Panc1 (cell line): Measurements from ENCODE around the gene LTBP3.

Source experiments
- POLR2AphosphoS5 ChIP-seq: IDR thresholded peaks from 2 replicates; pipeline ENCODE4 v1.6.1; 2012; ENCODE audit warnings: mild to moderate bottlenecking, low read depth, low read length, moderate library complexity
- SIN3A ChIP-seq: IDR thresholded peaks from 2 replicates; pipeline ENCODE4 v1.6.1; 2012; ENCODE audit warnings: low read depth, mild to moderate bottlenecking, low read length, moderate library complexity, borderline replicate concordance; ENCODE audit not compliant: insufficient read depth
- TCF7L2 ChIP-seq: IDR thresholded peaks from 2 replicates; pipeline ENCODE4 v1.6.1; 2011; ENCODE audit warnings: mild to moderate bottlenecking, low read depth, low read length, inconsistent platforms
- TF ChIP-seq, protein P1 (sequence below): fragments of 450-650 bp; IDR thresholded peaks from 2 replicates; pipeline ENCODE4 v1.5.1; 2017; ENCODE audit warnings: mild to moderate bottlenecking
- TF ChIP-seq, protein P2 (sequence below), 2 experiments: IDR thresholded peaks; 2 replicates each; pipeline ENCODE4 v1.6.1; 2011 to 2012; ENCODE audit warnings: low read depth in 2 of 2, control low read depth in 1 of 2, low read length in 1 of 2, mild to moderate bottlenecking in 1 of 2, moderate library complexity in 1 of 2; ENCODE audit not compliant: insufficient read depth in 1 of 2

DNA sequence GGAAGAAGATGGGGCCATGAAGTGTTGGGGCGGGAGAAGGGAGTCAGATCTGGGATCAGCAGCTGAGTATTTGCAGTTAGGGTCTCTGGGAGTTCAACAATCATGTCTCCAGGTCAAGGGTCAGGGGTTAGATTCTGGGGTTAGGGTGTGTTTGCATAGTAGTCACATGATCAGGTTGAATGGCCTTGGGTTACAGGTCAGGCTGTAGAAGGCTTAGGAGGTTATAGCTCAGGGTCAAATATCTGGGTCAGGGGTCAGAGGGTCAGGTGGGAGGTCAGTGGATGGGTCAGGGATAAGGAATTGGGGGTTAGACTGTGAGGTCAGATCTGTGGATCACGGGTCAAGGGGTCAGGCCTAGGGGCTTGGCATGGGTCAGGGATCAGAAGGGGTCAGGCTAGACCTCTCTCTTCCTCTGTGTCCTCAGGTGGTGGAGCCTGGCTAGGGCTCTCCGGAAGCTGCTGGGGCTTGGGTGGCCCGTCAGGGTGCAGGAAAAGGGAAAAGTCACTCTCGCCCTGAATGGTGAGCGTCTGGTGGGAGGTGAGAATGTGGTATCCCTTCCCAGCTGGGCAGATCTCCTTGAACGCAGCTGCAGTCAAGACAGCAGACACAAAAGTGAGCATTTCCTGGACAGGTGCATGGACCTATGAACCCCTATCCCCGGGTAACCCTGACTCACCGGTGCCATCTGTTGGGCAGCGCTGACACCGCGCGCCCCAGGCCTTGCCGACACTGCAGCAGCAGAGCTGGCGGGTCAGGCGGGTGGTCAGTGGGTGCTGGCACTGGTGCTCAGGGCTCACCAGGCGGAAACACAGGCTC lies 6.4 kb downstream of the LTBP3 start:
- TF ChIP-seq, protein P1, sequence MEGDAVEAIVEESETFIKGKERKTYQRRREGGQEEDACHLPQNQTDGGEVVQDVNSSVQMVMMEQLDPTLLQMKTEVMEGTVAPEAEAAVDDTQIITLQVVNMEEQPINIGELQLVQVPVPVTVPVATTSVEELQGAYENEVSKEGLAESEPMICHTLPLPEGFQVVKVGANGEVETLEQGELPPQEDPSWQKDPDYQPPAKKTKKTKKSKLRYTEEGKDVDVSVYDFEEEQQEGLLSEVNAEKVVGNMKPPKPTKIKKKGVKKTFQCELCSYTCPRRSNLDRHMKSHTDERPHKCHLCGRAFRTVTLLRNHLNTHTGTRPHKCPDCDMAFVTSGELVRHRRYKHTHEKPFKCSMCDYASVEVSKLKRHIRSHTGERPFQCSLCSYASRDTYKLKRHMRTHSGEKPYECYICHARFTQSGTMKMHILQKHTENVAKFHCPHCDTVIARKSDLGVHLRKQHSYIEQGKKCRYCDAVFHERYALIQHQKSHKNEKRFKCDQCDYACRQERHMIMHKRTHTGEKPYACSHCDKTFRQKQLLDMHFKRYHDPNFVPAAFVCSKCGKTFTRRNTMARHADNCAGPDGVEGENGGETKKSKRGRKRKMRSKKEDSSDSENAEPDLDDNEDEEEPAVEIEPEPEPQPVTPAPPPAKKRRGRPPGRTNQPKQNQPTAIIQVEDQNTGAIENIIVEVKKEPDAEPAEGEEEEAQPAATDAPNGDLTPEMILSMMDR, result peak; percentile 96; the same call in 1 of the 2 replicates
- TF ChIP-seq SIN3A (0 out of 2 replicates have a peak, but pooled peaks have one; percentile 43), POLR2AphosphoS5 (no peak), TCF7L2 (no peak)
- TF ChIP-seq, protein P2, sequence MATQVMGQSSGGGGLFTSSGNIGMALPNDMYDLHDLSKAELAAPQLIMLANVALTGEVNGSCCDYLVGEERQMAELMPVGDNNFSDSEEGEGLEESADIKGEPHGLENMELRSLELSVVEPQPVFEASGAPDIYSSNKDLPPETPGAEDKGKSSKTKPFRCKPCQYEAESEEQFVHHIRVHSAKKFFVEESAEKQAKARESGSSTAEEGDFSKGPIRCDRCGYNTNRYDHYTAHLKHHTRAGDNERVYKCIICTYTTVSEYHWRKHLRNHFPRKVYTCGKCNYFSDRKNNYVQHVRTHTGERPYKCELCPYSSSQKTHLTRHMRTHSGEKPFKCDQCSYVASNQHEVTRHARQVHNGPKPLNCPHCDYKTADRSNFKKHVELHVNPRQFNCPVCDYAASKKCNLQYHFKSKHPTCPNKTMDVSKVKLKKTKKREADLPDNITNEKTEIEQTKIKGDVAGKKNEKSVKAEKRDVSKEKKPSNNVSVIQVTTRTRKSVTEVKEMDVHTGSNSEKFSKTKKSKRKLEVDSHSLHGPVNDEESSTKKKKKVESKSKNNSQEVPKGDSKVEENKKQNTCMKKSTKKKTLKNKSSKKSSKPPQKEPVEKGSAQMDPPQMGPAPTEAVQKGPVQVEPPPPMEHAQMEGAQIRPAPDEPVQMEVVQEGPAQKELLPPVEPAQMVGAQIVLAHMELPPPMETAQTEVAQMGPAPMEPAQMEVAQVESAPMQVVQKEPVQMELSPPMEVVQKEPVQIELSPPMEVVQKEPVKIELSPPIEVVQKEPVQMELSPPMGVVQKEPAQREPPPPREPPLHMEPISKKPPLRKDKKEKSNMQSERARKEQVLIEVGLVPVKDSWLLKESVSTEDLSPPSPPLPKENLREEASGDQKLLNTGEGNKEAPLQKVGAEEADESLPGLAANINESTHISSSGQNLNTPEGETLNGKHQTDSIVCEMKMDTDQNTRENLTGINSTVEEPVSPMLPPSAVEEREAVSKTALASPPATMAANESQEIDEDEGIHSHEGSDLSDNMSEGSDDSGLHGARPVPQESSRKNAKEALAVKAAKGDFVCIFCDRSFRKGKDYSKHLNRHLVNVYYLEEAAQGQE (IDR thresholded peaks at IDR 0.05; ENCODE audit: insufficient read depth in 1 of 2, low read depth in 2 of 2, low read length in 1 of 2), result no peak
